ENCODE results near the gene ZNF175. TPM values are rescaled to one million over a fixed set of nuclear protein-coding genes. Genes with fewer than 3 reads are reported as not detected.

The ZNF175 gene
- total RNA-seq, 1 experiment from 2014 or later = 10.4 TPM

DNA sequence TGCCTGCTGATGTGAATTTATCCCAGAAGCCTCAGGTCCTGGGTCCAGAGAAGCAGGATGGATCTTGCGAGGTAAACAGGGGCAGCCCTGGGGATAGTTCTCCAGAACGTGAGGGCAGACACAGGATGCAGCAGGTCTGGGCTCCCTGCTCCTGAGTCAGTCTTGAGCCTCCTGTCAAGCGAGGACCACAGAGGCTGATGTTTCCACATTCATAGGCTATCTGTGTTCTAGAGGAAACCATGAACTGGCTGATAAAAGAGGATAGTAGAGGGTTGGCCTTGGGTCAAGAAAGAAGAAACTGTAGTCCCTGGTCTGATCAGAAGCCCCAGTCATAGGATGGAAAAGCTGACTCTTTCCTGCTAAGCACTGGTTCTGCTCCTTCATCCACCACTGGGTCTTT is 2.2 kb downstream of the ZNF175 start:
- peaks cover 3% of the 10 kb centered on the region for H3K36me3 ChIP-seq (ENCODE audit: insufficient read depth, low read length, poor library complexity, severe bottlenecking)
- H3K4me3 ChIP-seq (ENCODE audit: low read depth, low read length, poor library complexity, severe bottlenecking) = no peak overlapping the region
- intact Hi-C loops (cut with micrococcal nuclease; ENCODE audit: unreplicated experiment) = no loop called here
- H3K27ac ChIP-seq (ENCODE audit: low read depth, low read length, poor library complexity, severe bottlenecking) = no peak overlapping the region
- no peaks in the 10 kb centered on the region for H3K9me3 ChIP-seq (ENCODE audit: low read depth, low read length, poor library complexity, severe bottlenecking)
- no peak for DNase-seq (ENCODE audit: low spot score)
- ChIA-PET CTCF (no interaction called here), POLR2A (ENCODE audit: low non-redundant PET) (no interaction called here)
- peaks cover 13% of the 10 kb centered on the region for H3K27me3 ChIP-seq (replicated peaks; ENCODE audit: insufficient read depth, low read depth, low read length, poor library complexity)
- peaks cover 3% of the 10 kb centered on the region for H3K4me1 ChIP-seq (ENCODE audit: insufficient read depth, low read length, poor library complexity, severe bottlenecking)
- BruUV-seq (replicated peaks) = no TSS peak
- TF ChIP-seq CTCF (conservative IDR thresholded peaks at IDR 0.05; ENCODE audit: low read depth, low read length) (no peak), EZH2 (IDR thresholded peaks at IDR 0.05; ENCODE audit: borderline replicate concordance, low read depth, low read length, poor library complexity, severe bottlenecking) (no peak)

- no peak for DNase-seq (ENCODE audit: low spot score)
- H3K9me3 ChIP-seq (ENCODE audit: low read depth, low read length, poor library complexity, severe bottlenecking) = no peaks in the 10 kb centered on the region
- no TSS peak for BruUV-seq (replicated peaks)
- POLR2A ChIA-PET (ENCODE audit: low non-redundant PET) = no interaction called here
- intact Hi-C loops (cut with micrococcal nuclease; ENCODE audit: unreplicated experiment) = no loop called here
- CTCF ChIA-PET = no interaction called here
- no peak for TF ChIP-seq CTCF (conservative IDR thresholded peaks at IDR 0.05; ENCODE audit: low read depth, low read length)
- no peak for TF ChIP-seq EZH2 (IDR thresholded peaks at IDR 0.05; ENCODE audit: borderline replicate concordance, low read depth, low read length, poor library complexity, severe bottlenecking)
- no peak overlapping the region for H3K4me3 ChIP-seq (ENCODE audit: low read depth, low read length, poor library complexity, severe bottlenecking)
- no peaks in the 10 kb centered on the region for H3K4me1 ChIP-seq (ENCODE audit: insufficient read depth, low read length, poor library complexity, severe bottlenecking)
- no peaks in the 10 kb centered on the region for H3K27me3 ChIP-seq (replicated peaks; ENCODE audit: insufficient read depth, low read depth, low read length, poor library complexity)
- peaks cover 3% of the 10 kb centered on the region for H3K36me3 ChIP-seq (ENCODE audit: insufficient read depth, low read length, poor library complexity, severe bottlenecking)
- no peak overlapping the region for H3K27ac ChIP-seq (ENCODE audit: low read depth, low read length, poor library complexity, severe bottlenecking)
These were observed 5.8 kb downstream of the ZNF175 start for GRCh38 chr19:51576850-51577249.

DNA sequence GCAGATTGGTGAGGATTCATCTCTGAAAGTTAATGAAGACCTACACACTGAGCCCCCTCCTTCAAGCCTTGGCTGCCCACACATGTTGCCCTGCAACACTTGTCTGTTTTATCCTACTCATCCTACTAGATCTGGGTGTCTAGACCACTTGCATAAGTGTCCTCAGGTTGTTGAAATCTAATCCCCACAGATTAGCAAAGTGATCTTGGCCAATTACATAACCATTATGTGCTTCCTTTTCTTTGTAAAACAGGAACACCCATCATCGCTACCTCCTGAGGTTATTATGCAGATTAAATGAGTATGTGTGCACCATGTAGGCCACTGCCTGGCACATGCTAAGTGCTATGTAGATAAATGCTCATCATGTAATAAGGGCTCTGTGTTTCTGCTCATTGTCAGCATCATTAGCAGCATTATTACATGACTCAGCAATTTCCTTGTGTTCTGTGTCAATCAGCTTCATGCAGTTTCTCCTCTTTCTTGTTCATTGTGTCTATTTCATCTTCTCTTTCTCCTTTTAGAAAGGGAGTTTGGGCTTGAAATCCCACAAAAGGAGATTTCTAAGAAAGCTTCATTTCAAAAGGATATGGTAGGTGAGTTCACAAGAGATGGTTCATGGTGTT is 15.1 kb downstream of the ZNF175 start:
- CTCF ChIA-PET = no interaction called here
- Histone ChIP-seq H3K27ac (ENCODE audit: low read depth, low read length, poor library complexity, severe bottlenecking) (no peak overlapping the region), H3K36me3 (ENCODE audit: insufficient read depth, low read length, poor library complexity, severe bottlenecking) (peaks cover 49% of the 10 kb centered on the region), H3K27me3 (replicated peaks; ENCODE audit: insufficient read depth, low read depth, low read length, poor library complexity) (no peaks in the 10 kb centered on the region), H3K4me1 (ENCODE audit: insufficient read depth, low read length, poor library complexity, severe bottlenecking) (no peaks in the 10 kb centered on the region), H3K9me3 (ENCODE audit: low read depth, low read length, poor library complexity, severe bottlenecking) (peaks cover 26% of the 10 kb centered on the region), H3K4me3 (ENCODE audit: low read depth, low read length, poor library complexity, severe bottlenecking) (no peak overlapping the region)
- TF ChIP-seq EZH2 (IDR thresholded peaks at IDR 0.05; ENCODE audit: borderline replicate concordance, low read depth, low read length, poor library complexity, severe bottlenecking) = no peak
- no peak for TF ChIP-seq CTCF (conservative IDR thresholded peaks at IDR 0.05; ENCODE audit: low read depth, low read length)
- intact Hi-C loops (cut with micrococcal nuclease; ENCODE audit: unreplicated experiment) = no loop called here
- DNase-seq (ENCODE audit: low spot score) = peak; percentile 53
- POLR2A ChIA-PET (ENCODE audit: low non-redundant PET) = no interaction called here
- no TSS peak for BruUV-seq (replicated peaks)
